Left hindlimb (tissue), 1 donor: ENCODE data around the gene TBC1D4.
"Not testable (repeated sequence)": the region's sequence is repeated elsewhere in the genome, so short reads cannot be mapped to it uniquely, and the experiment has no call there.

Source experiments
- DNase-seq: peaks from one replicate; pipeline ENCODE4 v3.0.0-alpha.2; 2018

Gene TBC1D4

GRCh38 chr13:75258159-75258782 lies 223.7 kb downstream of the TBC1D4 start:
- DNase-seq: no peak

- no peak for DNase-seq
These were observed 225.0 kb downstream of the TBC1D4 start for GRCh38 chr13:75256922-75257321.

DNA sequence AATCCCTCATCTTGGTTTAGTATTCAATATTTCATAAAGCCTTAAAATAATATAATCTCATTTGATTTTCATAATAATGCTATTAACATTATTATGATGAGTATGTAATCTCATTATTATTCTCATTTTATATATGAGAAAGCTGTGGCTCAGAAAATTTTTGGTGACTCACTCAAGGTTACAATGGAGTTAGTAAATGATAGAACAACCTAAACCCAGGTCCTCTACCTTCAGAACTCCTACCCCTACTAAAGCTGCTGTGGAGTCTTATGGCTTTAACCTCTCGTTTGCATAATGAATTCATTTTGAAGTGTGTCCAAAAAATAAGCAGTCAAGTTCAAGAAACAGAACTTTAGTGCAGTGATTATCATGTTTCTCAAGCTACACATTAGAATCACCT lies 226.3 kb downstream of the TBC1D4 start:
- DNase-seq: no peak

- DNase-seq: no peak
These were observed 226.8 kb downstream of the TBC1D4 start for GRCh38 chr13:75255147-75255546.

GRCh38 chr13:75251188-75251587 lies 230.8 kb downstream of the TBC1D4 start:
- no peak for DNase-seq

- DNase-seq: no peak
These were observed 231.3 kb downstream of the TBC1D4 start for GRCh38 chr13:75250526-75251178.

DNA sequence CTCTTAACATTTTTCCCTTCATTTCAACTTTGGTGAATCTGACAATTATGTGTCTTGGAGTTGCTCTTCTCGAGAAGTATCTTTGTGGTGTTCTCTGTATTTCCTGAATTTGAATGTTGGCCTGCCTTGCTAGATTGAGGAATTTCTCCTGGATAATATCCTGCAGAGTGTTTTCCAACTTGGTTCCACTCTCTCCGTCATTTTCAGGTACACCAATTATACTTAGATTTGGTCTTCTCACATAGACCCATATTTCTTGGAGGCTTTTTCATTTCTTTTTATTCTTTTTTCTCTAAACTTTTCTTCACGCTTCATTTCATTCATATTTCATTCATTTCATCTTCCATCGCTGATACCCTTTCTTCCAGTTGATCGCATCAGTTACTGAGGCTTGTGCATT lies 236.4 kb downstream of the TBC1D4 start:
- not testable (repeated sequence) for DNase-seq

DNA sequence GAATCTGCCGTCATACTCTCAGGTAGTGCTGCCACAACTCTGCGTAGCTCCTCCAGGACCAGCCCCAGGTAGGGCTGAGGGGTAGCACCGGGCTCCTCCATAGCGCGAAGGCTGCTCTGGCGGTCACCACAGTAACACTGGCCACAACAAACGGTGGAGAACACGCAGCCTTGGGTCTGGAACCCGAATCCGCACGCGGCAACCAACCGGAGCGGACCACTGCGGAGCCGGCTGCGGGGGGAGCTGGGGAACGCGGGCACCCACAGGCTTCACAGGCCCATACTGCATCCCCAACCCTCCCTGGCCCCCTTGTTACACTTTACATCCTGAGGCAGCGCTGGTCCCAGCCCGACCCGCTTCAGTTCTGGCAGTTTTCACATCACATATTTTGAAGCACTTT lies 241.7 kb downstream of the TBC1D4 start:
- not testable (repeated sequence) for DNase-seq

GRCh38 chr13:75236774-75237173 lies 245.2 kb downstream of the TBC1D4 start:
- no peak for DNase-seq
